WTC11 (cell line): Measurements from ENCODE around the gene CAMTA1. TPM values are rescaled to one million over a fixed set of nuclear protein-coding genes. Genes with fewer than 3 reads are reported as not detected.

Experiments
- ATAC-seq: fragments of 200-7000 bp; cut with Tn5 transposase; 2 replicates; pipeline ENCODE4 v1.10.0; 2021; ENCODE audit warnings: mild to moderate bottlenecking, moderate library complexity
- CTCF ChIA-PET: fragments of 300-600 bp; sonication (Branson Sonifier 250); formaldehyde crosslinking; loops from one replicate; lab custom pipeline; 2021; ENCODE audit warnings: antibody characterized with exemption; lab: Charles Lee
- POLR2A ChIA-PET: fragments of 350-600 bp; sonication (Branson Sonifier 250); formaldehyde crosslinking; loops from one replicate; lab custom pipeline; 2021; ENCODE audit warnings: antibody characterized with exemption; lab: Charles Lee
- DNase-seq: peaks from one replicate; pipeline ENCODE4 v3.0.0; 2021; ENCODE audit warnings: low spot score
- H3K27ac Mint-ChIP-seq: 2 replicates; pipeline ENCODE4 v1.8.0; 2021; ENCODE audit warnings: mixed read lengths
- H3K27me3 Mint-ChIP-seq: 2 replicates; pipeline ENCODE4 v1.8.0; 2021; ENCODE audit warnings: low read depth, mild to moderate bottlenecking, moderate library complexity, mixed read lengths
- H3K36me3 Mint-ChIP-seq: 2 replicates; pipeline ENCODE4 v1.8.0; 2021; ENCODE audit warnings: mixed read lengths
- H3K4me1 Mint-ChIP-seq: 2 replicates; pipeline ENCODE4 v1.8.0; 2022; ENCODE audit warnings: mixed read lengths
- H3K4me3 Mint-ChIP-seq: 2 replicates; pipeline ENCODE4 v1.8.0; 2021; ENCODE audit warnings: mild to moderate bottlenecking, moderate library complexity, mixed read lengths
- H3K9me3 Mint-ChIP-seq: 2 replicates; pipeline ENCODE4 v1.8.0; 2021; ENCODE audit warnings: mixed read lengths
- CREB1 ChIP-seq: sonication (generic); formaldehyde crosslinking; IDR thresholded peaks from 2 replicates; pipeline ENCODE4 v1.8.0; 2023; ENCODE audit warnings: mild to moderate bottlenecking, missing genetic modification reagents
- CREM ChIP-seq: sonication (generic); formaldehyde crosslinking; IDR thresholded peaks from 2 replicates; pipeline ENCODE4 v1.8.1; 2022; ENCODE audit warnings: mild to moderate bottlenecking, missing genetic modification reagents, moderate library complexity
- ESRRA ChIP-seq: sonication (generic); formaldehyde crosslinking; IDR thresholded peaks from 2 replicates; pipeline ENCODE4 v1.8.1; 2022; ENCODE audit warnings: mild to moderate bottlenecking, missing genetic modification reagents, borderline replicate concordance
- FOXP1 ChIP-seq: sonication (generic); formaldehyde crosslinking; IDR thresholded peaks from 2 replicates; pipeline ENCODE4 v1.8.0; 2022; ENCODE audit warnings: missing genetic modification reagents, mild to moderate bottlenecking, moderate library complexity, borderline replicate concordance
- KAT7 ChIP-seq: sonication (generic); formaldehyde crosslinking; IDR thresholded peaks from 2 replicates; pipeline ENCODE4 v1.8.1; 2023; ENCODE audit warnings: missing genetic modification reagents, mild to moderate bottlenecking, borderline replicate concordance
- NR1H2 ChIP-seq: sonication (generic); formaldehyde crosslinking; IDR thresholded peaks from 2 replicates; pipeline ENCODE4 v1.9.0; 2021; ENCODE audit warnings: mild to moderate bottlenecking, moderate library complexity, missing genetic modification reagents
- NR3C1 ChIP-seq: sonication (generic); formaldehyde crosslinking; conservative IDR thresholded peaks from 2 replicates; pipeline ENCODE4 v1.8.1; 2023; ENCODE audit warnings: low read depth, mild to moderate bottlenecking, missing genetic modification reagents
- SMAD4 ChIP-seq: sonication (generic); formaldehyde crosslinking; IDR thresholded peaks from 2 replicates; pipeline ENCODE4 v1.8.0; 2022; ENCODE audit warnings: mild to moderate bottlenecking, missing genetic modification reagents
- ZBTB21 ChIP-seq: sonication (generic); formaldehyde crosslinking; IDR thresholded peaks from 2 replicates; pipeline ENCODE4 v1.8.1; 2023; ENCODE audit warnings: mild to moderate bottlenecking, missing genetic modification reagents, borderline replicate concordance
- ZNF219 ChIP-seq: sonication (generic); formaldehyde crosslinking; IDR thresholded peaks from 2 replicates; pipeline ENCODE4 v1.8.0; 2023; ENCODE audit warnings: missing genetic modification reagents, mild to moderate bottlenecking, borderline replicate concordance
- ZNF416 ChIP-seq: fragments of 250-450 bp; sonication (Bioruptor Pico); IDR thresholded peaks from 2 replicates; pipeline ENCODE4 v1.9.0; 2021; ENCODE audit warnings: mild to moderate bottlenecking, inconsistent platforms
- ZNF423 ChIP-seq: fragments of 250-450 bp; sonication (Bioruptor Pico); IDR thresholded peaks from 2 replicates; pipeline ENCODE4 v2.1.2; 2022; ENCODE audit warnings: mild to moderate bottlenecking, moderate library complexity
- total RNA-seq: library from RNA; stranded (reverse); gene quantifications from 3 replicates; pipeline ENCODE4 v1.2.3, GENCODE V29; 2021
- TF ChIP-seq, protein P1 (sequence below): sonication (generic); formaldehyde crosslinking; IDR thresholded peaks from 2 replicates; pipeline ENCODE4 v1.8.0; 2022; ENCODE audit warnings: missing genetic modification reagents
- TF ChIP-seq, protein P2 (sequence below): sonication (generic); formaldehyde crosslinking; IDR thresholded peaks from 2 replicates; pipeline ENCODE4 v1.8.0; 2022; ENCODE audit warnings: mild to moderate bottlenecking, missing genetic modification reagents
- TF ChIP-seq, protein P3 (sequence below): sonication (generic); formaldehyde crosslinking; IDR thresholded peaks from 2 replicates; pipeline ENCODE4 v1.8.0; 2023; ENCODE audit warnings: missing genetic modification reagents
- TF ChIP-seq, protein P4 (sequence below): fragments of 250-450 bp; sonication (Bioruptor Pico); IDR thresholded peaks from 2 replicates; pipeline ENCODE4 v1.9.0; 2021; ENCODE audit warnings: moderate library complexity, mild to moderate bottlenecking, inconsistent platforms, borderline replicate concordance
- TF ChIP-seq, protein P5 (sequence below): sonication (generic); formaldehyde crosslinking; IDR thresholded peaks from 2 replicates; pipeline ENCODE4 v1.8.0; 2022; ENCODE audit warnings: mild to moderate bottlenecking, missing genetic modification reagents
- TF ChIP-seq, protein P6 (sequence below): fragments of 200-600 bp; IDR thresholded peaks from 2 replicates; pipeline ENCODE4 v1.8.0; 2022; ENCODE audit warnings: antibody characterized with exemption
- TF ChIP-seq, protein P7 (sequence below): sonication (generic); formaldehyde crosslinking; IDR thresholded peaks from 2 replicates; pipeline ENCODE4 v1.8.1; 2023; ENCODE audit warnings: mild to moderate bottlenecking, missing genetic modification reagents, moderate library complexity
- TF ChIP-seq, protein P8 (sequence below): fragments of 250-450 bp; sonication (Bioruptor Pico); conservative IDR thresholded peaks from 2 replicates; pipeline ENCODE4 v1.9.0; 2021; ENCODE audit warnings: mild to moderate bottlenecking
- TF ChIP-seq, protein P9 (sequence below): sonication (generic); formaldehyde crosslinking; IDR thresholded peaks from 2 replicates; pipeline ENCODE4 v1.8.0; 2022; ENCODE audit warnings: mild to moderate bottlenecking, missing genetic modification reagents

The CAMTA1 gene
- total RNA-seq, 1 experiment from 2014 or later = 86.4 TPM

DNA sequence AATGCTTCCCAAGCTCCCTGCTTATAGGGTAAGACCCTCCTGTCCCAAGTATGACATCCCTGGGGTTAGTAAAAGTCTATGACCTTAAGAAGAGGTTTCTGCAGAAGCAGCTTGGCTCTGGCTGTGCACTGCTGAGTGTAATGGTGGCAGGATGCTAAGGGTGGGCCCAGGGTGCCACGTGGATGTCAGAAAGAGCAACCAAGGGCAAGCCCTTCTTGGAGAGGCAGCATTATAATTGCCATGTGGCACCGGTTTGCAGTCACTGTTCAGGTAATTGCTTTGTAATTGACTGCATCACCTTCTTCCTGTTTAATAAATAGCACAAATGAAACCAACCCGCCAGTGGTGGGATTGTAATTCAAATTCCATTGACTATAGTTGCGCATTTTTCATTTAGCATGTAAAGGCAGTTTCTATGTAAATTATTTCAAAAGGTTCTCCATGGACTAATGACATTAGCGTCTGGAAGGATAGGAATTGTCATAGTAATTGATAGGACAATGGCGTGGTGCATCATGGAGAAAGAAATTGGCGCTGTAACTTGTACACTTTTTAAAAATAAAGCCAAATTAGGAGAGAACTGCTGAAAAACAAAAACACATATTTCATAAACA lies 495.2 kb downstream of the CAMTA1 start:
- peaks cover 5% of the 10 kb centered on the region; the same call in 1 of the 2 replicates for H3K36me3 Mint-ChIP-seq
- peaks cover 16% of the 10 kb centered on the region for H3K9me3 Mint-ChIP-seq
- ChIA-PET POLR2A (no interaction called here), CTCF (no interaction called here)
- H3K4me3 Mint-ChIP-seq = no peak overlapping the region
- no peak overlapping the region for H3K27ac Mint-ChIP-seq
- DNase-seq (no peak), ATAC-seq (no peak)
- peaks cover 55% of the 10 kb centered on the region for H3K4me1 Mint-ChIP-seq
- H3K27me3 Mint-ChIP-seq = no peaks in the 10 kb centered on the region; the same call in 1 of the 2 replicates
- TF ChIP-seq NR3C1 = no peak
- TF ChIP-seq, protein P1, sequence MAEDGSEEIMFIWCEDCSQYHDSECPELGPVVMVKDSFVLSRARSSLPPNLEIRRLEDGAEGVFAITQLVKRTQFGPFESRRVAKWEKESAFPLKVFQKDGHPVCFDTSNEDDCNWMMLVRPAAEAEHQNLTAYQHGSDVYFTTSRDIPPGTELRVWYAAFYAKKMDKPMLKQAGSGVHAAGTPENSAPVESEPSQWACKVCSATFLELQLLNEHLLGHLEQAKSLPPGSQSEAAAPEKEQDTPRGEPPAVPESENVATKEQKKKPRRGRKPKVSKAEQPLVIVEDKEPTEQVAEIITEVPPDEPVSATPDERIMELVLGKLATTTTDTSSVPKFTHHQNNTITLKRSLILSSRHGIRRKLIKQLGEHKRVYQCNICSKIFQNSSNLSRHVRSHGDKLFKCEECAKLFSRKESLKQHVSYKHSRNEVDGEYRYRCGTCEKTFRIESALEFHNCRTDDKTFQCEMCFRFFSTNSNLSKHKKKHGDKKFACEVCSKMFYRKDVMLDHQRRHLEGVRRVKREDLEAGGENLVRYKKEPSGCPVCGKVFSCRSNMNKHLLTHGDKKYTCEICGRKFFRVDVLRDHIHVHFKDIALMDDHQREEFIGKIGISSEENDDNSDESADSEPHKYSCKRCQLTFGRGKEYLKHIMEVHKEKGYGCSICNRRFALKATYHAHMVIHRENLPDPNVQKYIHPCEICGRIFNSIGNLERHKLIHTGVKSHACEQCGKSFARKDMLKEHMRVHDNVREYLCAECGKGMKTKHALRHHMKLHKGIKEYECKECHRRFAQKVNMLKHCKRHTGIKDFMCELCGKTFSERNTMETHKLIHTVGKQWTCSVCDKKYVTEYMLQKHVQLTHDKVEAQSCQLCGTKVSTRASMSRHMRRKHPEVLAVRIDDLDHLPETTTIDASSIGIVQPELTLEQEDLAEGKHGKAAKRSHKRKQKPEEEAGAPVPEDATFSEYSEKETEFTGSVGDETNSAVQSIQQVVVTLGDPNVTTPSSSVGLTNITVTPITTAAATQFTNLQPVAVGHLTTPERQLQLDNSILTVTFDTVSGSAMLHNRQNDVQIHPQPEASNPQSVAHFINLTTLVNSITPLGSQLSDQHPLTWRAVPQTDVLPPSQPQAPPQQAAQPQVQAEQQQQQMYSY = no peak
- TF ChIP-seq KAT7 = no peak
- no peak for TF ChIP-seq SMAD4 (CRISPR knock-in tag)
- TF ChIP-seq, protein P2, sequence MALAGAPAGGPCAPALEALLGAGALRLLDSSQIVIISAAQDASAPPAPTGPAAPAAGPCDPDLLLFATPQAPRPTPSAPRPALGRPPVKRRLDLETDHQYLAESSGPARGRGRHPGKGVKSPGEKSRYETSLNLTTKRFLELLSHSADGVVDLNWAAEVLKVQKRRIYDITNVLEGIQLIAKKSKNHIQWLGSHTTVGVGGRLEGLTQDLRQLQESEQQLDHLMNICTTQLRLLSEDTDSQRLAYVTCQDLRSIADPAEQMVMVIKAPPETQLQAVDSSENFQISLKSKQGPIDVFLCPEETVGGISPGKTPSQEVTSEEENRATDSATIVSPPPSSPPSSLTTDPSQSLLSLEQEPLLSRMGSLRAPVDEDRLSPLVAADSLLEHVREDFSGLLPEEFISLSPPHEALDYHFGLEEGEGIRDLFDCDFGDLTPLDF = no peak
- TF ChIP-seq, protein P3, sequence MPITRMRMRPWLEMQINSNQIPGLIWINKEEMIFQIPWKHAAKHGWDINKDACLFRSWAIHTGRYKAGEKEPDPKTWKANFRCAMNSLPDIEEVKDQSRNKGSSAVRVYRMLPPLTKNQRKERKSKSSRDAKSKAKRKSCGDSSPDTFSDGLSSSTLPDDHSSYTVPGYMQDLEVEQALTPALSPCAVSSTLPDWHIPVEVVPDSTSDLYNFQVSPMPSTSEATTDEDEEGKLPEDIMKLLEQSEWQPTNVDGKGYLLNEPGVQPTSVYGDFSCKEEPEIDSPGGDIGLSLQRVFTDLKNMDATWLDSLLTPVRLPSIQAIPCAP (CRISPR knock-in tag) = no peak
- TF ChIP-seq, protein P4, sequence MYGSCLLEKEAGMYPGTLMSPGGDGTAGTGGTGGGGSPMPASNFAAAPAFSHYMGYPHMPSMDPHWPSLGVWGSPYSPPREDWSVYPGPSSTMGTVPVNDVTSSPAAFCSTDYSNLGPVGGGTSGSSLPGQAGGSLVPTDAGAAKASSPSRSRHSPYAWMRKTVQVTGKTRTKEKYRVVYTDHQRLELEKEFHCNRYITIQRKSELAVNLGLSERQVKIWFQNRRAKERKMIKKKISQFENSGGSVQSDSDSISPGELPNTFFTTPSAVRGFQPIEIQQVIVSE (CRISPR knock-in tag) = no peak
- no peak for TF ChIP-seq ZNF423
- TF ChIP-seq ZNF416 = no peak
- no peak for TF ChIP-seq ZNF219 (CRISPR knock-in tag)
- TF ChIP-seq NR1H2 (CRISPR knock-in tag) = no peak
- no peak for TF ChIP-seq ESRRA (CRISPR knock-in tag)
- TF ChIP-seq, protein P5, sequence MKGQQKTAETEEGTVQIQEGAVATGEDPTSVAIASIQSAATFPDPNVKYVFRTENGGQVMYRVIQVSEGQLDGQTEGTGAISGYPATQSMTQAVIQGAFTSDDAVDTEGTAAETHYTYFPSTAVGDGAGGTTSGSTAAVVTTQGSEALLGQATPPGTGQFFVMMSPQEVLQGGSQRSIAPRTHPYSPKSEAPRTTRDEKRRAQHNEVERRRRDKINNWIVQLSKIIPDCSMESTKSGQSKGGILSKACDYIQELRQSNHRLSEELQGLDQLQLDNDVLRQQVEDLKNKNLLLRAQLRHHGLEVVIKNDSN (CRISPR knock-in tag) = no peak
- no peak for TF ChIP-seq ZBTB21 (CRISPR knock-in tag)

DNA sequence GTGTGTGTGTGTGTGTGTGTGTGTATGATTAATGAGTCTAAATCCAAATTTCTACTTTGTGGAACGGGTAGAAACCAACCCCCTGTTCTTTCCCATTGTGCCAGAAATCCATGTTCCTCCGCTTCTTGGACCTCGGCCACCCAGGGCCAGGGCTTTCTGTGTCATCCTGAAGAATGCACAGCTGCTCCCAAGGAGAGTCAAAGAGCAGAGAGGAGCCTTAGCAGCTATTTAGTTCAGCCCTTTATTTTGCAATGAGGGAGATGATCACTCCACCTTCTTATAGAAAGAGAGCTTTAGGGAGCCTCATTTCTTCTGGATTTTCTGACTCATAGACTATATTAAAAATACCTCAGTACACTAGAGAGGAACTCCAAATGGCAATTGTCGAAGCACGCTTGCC lies 496.6 kb downstream of the CAMTA1 start:
- POLR2A ChIA-PET = interaction anchor here (0.7 kb wide), 1 partner anchor 212 kb away, joined by 3 read pairs; no protein-coding TSS in a partner anchor
- no peak; the same call in 1 of the 2 replicates for ATAC-seq
- no peak for TF ChIP-seq CREB1 (CRISPR knock-in tag)
- TF ChIP-seq, protein P6, sequence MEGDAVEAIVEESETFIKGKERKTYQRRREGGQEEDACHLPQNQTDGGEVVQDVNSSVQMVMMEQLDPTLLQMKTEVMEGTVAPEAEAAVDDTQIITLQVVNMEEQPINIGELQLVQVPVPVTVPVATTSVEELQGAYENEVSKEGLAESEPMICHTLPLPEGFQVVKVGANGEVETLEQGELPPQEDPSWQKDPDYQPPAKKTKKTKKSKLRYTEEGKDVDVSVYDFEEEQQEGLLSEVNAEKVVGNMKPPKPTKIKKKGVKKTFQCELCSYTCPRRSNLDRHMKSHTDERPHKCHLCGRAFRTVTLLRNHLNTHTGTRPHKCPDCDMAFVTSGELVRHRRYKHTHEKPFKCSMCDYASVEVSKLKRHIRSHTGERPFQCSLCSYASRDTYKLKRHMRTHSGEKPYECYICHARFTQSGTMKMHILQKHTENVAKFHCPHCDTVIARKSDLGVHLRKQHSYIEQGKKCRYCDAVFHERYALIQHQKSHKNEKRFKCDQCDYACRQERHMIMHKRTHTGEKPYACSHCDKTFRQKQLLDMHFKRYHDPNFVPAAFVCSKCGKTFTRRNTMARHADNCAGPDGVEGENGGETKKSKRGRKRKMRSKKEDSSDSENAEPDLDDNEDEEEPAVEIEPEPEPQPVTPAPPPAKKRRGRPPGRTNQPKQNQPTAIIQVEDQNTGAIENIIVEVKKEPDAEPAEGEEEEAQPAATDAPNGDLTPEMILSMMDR = no peak
- no peak for TF ChIP-seq ESRRA (CRISPR knock-in tag)
- TF ChIP-seq, protein P7, sequence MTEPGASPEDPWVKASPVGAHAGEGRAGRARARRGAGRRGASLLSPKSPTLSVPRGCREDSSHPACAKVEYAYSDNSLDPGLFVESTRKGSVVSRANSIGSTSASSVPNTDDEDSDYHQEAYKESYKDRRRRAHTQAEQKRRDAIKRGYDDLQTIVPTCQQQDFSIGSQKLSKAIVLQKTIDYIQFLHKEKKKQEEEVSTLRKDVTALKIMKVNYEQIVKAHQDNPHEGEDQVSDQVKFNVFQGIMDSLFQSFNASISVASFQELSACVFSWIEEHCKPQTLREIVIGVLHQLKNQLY = no peak
- TF ChIP-seq FOXP1 (CRISPR knock-in tag) = no peak
- TF ChIP-seq, protein P8, sequence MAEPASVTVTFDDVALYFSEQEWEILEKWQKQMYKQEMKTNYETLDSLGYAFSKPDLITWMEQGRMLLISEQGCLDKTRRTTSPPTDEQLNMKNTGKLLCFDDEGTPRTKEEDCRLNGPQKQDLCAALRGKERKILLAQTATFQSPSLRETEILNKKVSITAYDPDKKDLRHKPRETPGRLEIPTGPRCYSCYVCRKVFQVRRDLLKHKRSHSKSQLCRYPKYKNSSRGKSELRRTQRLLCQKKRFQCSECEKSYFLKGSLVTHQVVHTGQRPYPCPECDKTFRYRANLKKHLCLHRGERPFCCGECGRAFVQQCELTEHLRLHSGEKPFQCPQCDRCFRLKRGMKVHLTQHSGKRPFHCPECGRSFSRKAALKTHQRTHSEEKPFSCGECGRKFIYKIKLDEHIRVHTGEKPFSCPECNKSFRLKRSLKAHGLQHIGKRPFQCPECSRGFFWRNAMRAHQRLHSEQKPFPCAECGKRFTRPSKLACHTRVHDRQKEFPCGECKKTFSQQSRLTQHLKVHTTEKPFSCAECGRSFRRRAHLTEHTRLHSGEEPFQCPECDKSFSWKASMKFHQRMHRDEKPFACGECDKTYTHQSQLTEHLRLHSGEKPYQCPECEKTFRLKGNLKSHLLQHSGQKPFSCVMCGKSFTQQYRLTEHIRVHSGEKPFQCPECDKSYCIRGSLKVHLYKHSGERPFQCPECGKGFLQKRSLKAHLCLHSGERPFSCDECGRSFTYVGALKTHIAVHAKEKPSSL = no peak
- TF ChIP-seq NR3C1 = no peak
- TF ChIP-seq, protein P9, sequence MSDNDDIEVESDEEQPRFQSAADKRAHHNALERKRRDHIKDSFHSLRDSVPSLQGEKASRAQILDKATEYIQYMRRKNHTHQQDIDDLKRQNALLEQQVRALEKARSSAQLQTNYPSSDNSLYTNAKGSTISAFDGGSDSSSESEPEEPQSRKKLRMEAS (CRISPR knock-in tag) = no peak
- TF ChIP-seq CREM = no peak

More for the DNA sequence above, 496.6 kb downstream of the CAMTA1 start:
- Mint-ChIP-seq H3K4me3 (no peak overlapping the region), H3K4me1 (peaks cover 55% of the 10 kb centered on the region), H3K9me3 (peaks cover 12% of the 10 kb centered on the region), H3K36me3 (peaks cover 4% of the 10 kb centered on the region; the same call in 1 of the 2 replicates), H3K27me3 (no peaks in the 10 kb centered on the region; the same call in 1 of the 2 replicates), H3K27ac (no peak overlapping the region)
- CTCF ChIA-PET = no interaction called here
- no peak for DNase-seq
